DND-41 (cell line): Measurements from ENCODE around the gene RHEX.

Source experiments
- ATAC-seq: fragments of 200-7000 bp; cut with Tn5 transposase; 3 replicates; pipeline ENCODE4 v1.9.1; 2021; ENCODE audit warnings: low read depth; ENCODE audit not compliant: insufficient read depth
- DNase-seq: peaks from one replicate; pipeline ENCODE4 v3.0.0-alpha.2; 2020
- H2AFZ ChIP-seq: 2 replicates; pipeline ENCODE4 v1.6.0; 2012; ENCODE audit warnings: low read depth, low read length
- H3K27ac ChIP-seq: 2 replicates; pipeline ENCODE4 v1.5.1; 2012; ENCODE audit warnings: low read length, inconsistent platforms
- H3K27me3 ChIP-seq: fragments of 200-600 bp; sonication (generic); 2 replicates; pipeline ENCODE4 v1.6.0; 2012; ENCODE audit warnings: low read length, mild to moderate bottlenecking, inconsistent platforms; ENCODE audit not compliant: insufficient read depth, poor library complexity
- H3K36me3 ChIP-seq: 2 replicates; pipeline ENCODE4 v1.5.1; 2012; ENCODE audit warnings: low read length, inconsistent platforms; ENCODE audit not compliant: insufficient read depth
- H3K4me1 ChIP-seq: 2 replicates; pipeline ENCODE4 v1.5.1; 2012; ENCODE audit warnings: mild to moderate bottlenecking, low read length; ENCODE audit not compliant: insufficient read depth
- H3K4me2 ChIP-seq: 2 replicates; pipeline ENCODE4 v1.6.0; 2012; ENCODE audit warnings: mild to moderate bottlenecking, moderate library complexity, low read length, inconsistent platforms; ENCODE audit not compliant: insufficient read depth
- H3K4me3 ChIP-seq, 2 experiments: fragments of 200-600 bp in 1 of 2; shearing (Covaris generic) in 1 of 2; 2 replicates each; pipeline ENCODE4 v1.5.1; 2012 to 2016; ENCODE audit warnings: inconsistent platforms in 2 of 2, low read length in 2 of 2, mild to moderate bottlenecking in 2 of 2, low read depth in 1 of 2, moderate library complexity in 1 of 2
- H3K79me2 ChIP-seq: 2 replicates; pipeline ENCODE4 v1.6.0; 2012; ENCODE audit warnings: low read length, inconsistent platforms; ENCODE audit not compliant: insufficient read depth
- H3K9ac ChIP-seq: 2 replicates; pipeline ENCODE4 v1.6.0; 2012; ENCODE audit warnings: low read depth, mild to moderate bottlenecking, inconsistent platforms, low read length, moderate library complexity
- H3K9me3 ChIP-seq: 2 replicates; pipeline ENCODE4 v1.5.1; 2012; ENCODE audit warnings: low read length, moderate library complexity, mild to moderate bottlenecking, inconsistent platforms; ENCODE audit not compliant: insufficient read depth, severe bottlenecking
- H4K20me1 ChIP-seq: 2 replicates; pipeline ENCODE4 v1.6.0; 2012; ENCODE audit warnings: low read length; ENCODE audit not compliant: insufficient read depth
- CTCF ChIP-seq: IDR thresholded peaks from 2 replicates; pipeline ENCODE4 v1.5.1; 2012; ENCODE audit warnings: borderline replicate concordance, low read length, moderate library complexity, mild to moderate bottlenecking; ENCODE audit not compliant: poor library complexity, severe bottlenecking; ENCODE audit errors: extremely low read depth
- EZH2 ChIP-seq: IDR thresholded peaks from 3 replicates; pipeline ENCODE4 v1.6.1; 2012; ENCODE audit warnings: borderline replicate concordance, low read depth, mild to moderate bottlenecking, moderate library complexity, low read length, inconsistent platforms; ENCODE audit not compliant: severe bottlenecking

Gene RHEX

GRCh38 chr1:206116191-206116872, 63.4 kb downstream of the RHEX start:
- Histone ChIP-seq H2AFZ (no peak overlapping the region), H3K4me2 (no peak overlapping the region), H3K9ac (no peak overlapping the region), H4K20me1 (no peaks in the 10 kb centered on the region; the same call in 1 of the 2 replicates), H3K4me1 (no peaks in the 10 kb centered on the region), H3K9me3 (no peaks in the 10 kb centered on the region), H3K79me2 (no peaks in the 10 kb centered on the region), H3K36me3 (no peaks in the 10 kb centered on the region), H3K27me3 (peaks cover 40% of the 10 kb centered on the region), H3K4me3 (no peak overlapping the region), H3K27ac (no peak overlapping the region)
- DNase-seq (no peak), ATAC-seq (no peak)
- TF ChIP-seq EZH2 (no peak), CTCF (no peak)

DNA sequence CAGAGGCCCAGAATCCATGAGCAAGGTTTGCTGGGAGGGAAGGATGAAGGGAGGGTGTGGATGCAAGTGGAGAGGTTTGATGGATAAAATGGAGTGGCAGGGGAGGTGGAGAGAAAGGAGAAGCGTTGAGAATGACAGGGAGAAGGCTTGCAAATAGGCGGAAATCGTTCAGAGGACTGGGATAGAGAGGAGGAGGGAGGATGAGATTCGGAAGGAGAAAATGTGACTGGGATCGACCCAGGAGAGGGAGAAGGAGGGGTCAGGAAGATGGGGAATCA, 63.8 kb downstream of the RHEX start:
- no peak overlapping the region for H3K4me2 ChIP-seq
- TF ChIP-seq EZH2, result no peak
- no peak for TF ChIP-seq CTCF

GRCh38 chr1:206117151-206117948, 64.4 kb downstream of the RHEX start, which contains the start of gene AVPR1B:
Gene AVPR1B (minus strand): TSS chr1:206117388. CDS start chr1:206116890, 498 bp downstream.
- H3K4me3 ChIP-seq, result no peak within 1 kb of the TSS
- H2AFZ ChIP-seq, result no peak within 1 kb of the TSS
- H3K9ac ChIP-seq, result no peak within 1 kb of the TSS
- ATAC-seq, result no peak
- no peak within 1 kb of the TSS for H3K27ac ChIP-seq
- no peaks in the 10 kb centered on the region for H3K79me2 ChIP-seq
- TF ChIP-seq EZH2 (no peak), CTCF (no peak)
- H3K9me3 ChIP-seq, result no peaks in the 10 kb centered on the region
- no peak within 1 kb of the TSS for H3K4me2 ChIP-seq
- H4K20me1 ChIP-seq, result no peaks in the 10 kb centered on the region; the same call in 1 of the 2 replicates
- H3K36me3 ChIP-seq, result no peaks in the 10 kb centered on the region
- no peak for DNase-seq
- H3K4me1 ChIP-seq, result no peaks in the 10 kb centered on the region
- peaks cover 36% of the 10 kb centered on the region for H3K27me3 ChIP-seq

More for the DNA sequence above, 63.8 kb downstream of the RHEX start:
- no peak for ATAC-seq
- peaks cover 36% of the 10 kb centered on the region for H3K27me3 ChIP-seq
- no peak overlapping the region for H3K27ac ChIP-seq
- no peak overlapping the region for H2AFZ ChIP-seq
- H3K9me3 ChIP-seq, result no peaks in the 10 kb centered on the region
- no peaks in the 10 kb centered on the region for H3K4me1 ChIP-seq
- H3K4me3 ChIP-seq, result no peak overlapping the region
- no peak for DNase-seq
- H3K79me2 ChIP-seq, result no peaks in the 10 kb centered on the region
- no peak overlapping the region for H3K9ac ChIP-seq
- H3K36me3 ChIP-seq, result no peaks in the 10 kb centered on the region
- no peaks in the 10 kb centered on the region; the same call in 1 of the 2 replicates for H4K20me1 ChIP-seq
